Mucosa of descending colon (tissue), 3 donors: ENCODE measurements around the gene DCT. TPM values are rescaled to one million over a fixed set of nuclear protein-coding genes. Genes with fewer than 3 reads are reported as not detected.

Experiments
- ATAC-seq: fragments of 200-7000 bp; cut with Tn5 transposase; one replicate; pipeline ENCODE4 v1.9.1; 2020; ENCODE audit warnings: mild to moderate bottlenecking, moderate library complexity
- DNase-seq, 3 donors: peaks; one replicate each; pipeline ENCODE4 v3.0.0-alpha.2; 2020
- H3K36me3 ChIP-seq: fragments of 200-600 bp; one replicate; pipeline ENCODE4 v1.8.0; 2021; ENCODE audit warnings: low read depth, mild to moderate bottlenecking
- H3K4me1 ChIP-seq: fragments of 200-600 bp; one replicate; pipeline ENCODE4 v1.8.0; 2021; ENCODE audit warnings: low read depth, mild to moderate bottlenecking
- H3K4me3 ChIP-seq: fragments of 200-600 bp; one replicate; pipeline ENCODE4 v1.8.0; 2021; ENCODE audit warnings: mild to moderate bottlenecking
- H3K9me3 ChIP-seq: fragments of 200-600 bp; one replicate; pipeline ENCODE4 v1.8.0; 2021; ENCODE audit warnings: mild to moderate bottlenecking
- CTCF ChIP-seq: fragments of 200-600 bp; IDR thresholded peaks from one replicate; pipeline ENCODE4 v1.8.0; 2022; ENCODE audit warnings: antibody characterized with exemption, mild to moderate bottlenecking
- intact Hi-C, 2 donors: fragments of 100-400 bp; cut with DNase I in 1 of 2; cut with micrococcal nuclease in 1 of 2; formaldehyde crosslinking; loops; one replicate each; pipeline versions ENCODE4 v1.11.0 to v1.11.1; 2022; cut with DNase I, micrococcal nuclease
- total RNA-seq, 3 donors: library from RNA; stranded (reverse); fragmentation: NEBNext Ultra II Directional in 2 of 3; extraction: Animal tissue kit (Norgen Biotek cat#: 25700) in 2 of 3; gene quantifications; one replicate each; pipeline versions ENCODE4 v1.2.1 to v1.2.4, GENCODE V29; 2021 to 2023
- donor health status: DM: no; HTN: no; CAD: no; lungs with moderate emphysema.
- donor health status: DM: no; HTN: no; CAD: no.
- donor health status: DM: no; HTN: yes; CAD: no.

The DCT gene
- total RNA-seq, 3 donors from 2014 or later = 0.10 to 0.95 TPM; not detected in 1

DNA sequence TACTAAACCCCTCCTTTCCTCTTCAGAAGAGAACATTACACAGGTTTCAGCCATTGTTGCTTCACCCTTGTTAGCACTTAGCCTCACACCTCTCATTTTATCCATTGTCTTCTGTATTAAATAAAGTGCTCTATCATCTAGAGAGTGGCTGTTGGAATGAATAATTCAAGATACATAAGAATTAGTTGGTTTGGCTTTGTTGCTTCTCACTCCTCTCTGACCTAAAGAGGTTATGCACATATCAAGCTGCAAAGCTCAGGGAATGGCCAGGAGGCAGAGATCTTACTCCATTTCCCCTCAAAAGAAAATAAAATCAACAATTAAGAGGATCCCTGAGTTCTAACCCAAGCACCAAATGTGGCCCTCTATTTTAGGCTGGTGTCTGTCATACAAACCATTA, 79.7 kb downstream of the DCT start:
- no peak for TF ChIP-seq CTCF
- Histone ChIP-seq H3K4me3 (no peak overlapping the region), H3K9me3 (no peaks in the 10 kb centered on the region), H3K4me1 (no peaks in the 10 kb centered on the region), H3K36me3 (no peaks in the 10 kb centered on the region)
- intact Hi-C loops = no loop called here
- ATAC-seq (no peak), DNase-seq (no peak)

DNA sequence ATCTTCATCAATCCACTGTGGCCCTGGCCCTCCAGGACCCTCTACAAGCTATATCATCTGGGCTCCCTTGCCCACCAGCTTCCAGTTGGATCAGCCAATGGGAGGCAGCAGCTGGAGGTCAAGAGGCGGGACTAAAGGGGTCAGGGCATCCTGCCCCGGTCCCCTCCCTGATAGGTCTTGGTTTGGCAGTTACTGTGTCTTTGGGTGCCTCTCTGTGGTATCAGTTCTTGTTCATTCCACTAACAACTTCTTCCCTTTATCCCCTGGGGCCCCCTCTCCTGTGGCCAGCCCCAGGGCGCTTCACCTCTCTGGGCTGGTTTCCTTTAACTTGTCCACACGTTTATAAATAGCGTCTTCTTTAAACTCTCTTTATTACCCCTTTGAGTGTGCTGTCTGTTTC, 83.6 kb downstream of the DCT start:
- Histone ChIP-seq H3K4me3 (no peak overlapping the region), H3K4me1 (no peaks in the 10 kb centered on the region), H3K36me3 (no peaks in the 10 kb centered on the region), H3K9me3 (no peaks in the 10 kb centered on the region)
- intact Hi-C loops = no loop called here
- DNase-seq = no peak
- no peak for TF ChIP-seq CTCF
- ATAC-seq = no peak

- intact Hi-C loops = no loop called here
- no peak for DNase-seq
- Histone ChIP-seq H3K4me3 (no peak overlapping the region), H3K36me3 (no peaks in the 10 kb centered on the region), H3K9me3 (no peaks in the 10 kb centered on the region), H3K4me1 (no peaks in the 10 kb centered on the region)
- TF ChIP-seq CTCF = no peak
- no peak for ATAC-seq
These were observed 84.8 kb downstream of the DCT start for GRCh38 chr13:94394723-94395122.

- no peaks in the 10 kb centered on the region for H3K4me1 ChIP-seq
- no peaks in the 10 kb centered on the region for H3K9me3 ChIP-seq
- DNase-seq (no peak), ATAC-seq (no peak)
- intact Hi-C loops = no loop called here
- no peaks in the 10 kb centered on the region for H3K36me3 ChIP-seq
- no peak for TF ChIP-seq CTCF
- H3K4me3 ChIP-seq = no peak overlapping the region
These were observed 88.6 kb downstream of the DCT start for GRCh38 chr13:94390881-94391280.

DNA sequence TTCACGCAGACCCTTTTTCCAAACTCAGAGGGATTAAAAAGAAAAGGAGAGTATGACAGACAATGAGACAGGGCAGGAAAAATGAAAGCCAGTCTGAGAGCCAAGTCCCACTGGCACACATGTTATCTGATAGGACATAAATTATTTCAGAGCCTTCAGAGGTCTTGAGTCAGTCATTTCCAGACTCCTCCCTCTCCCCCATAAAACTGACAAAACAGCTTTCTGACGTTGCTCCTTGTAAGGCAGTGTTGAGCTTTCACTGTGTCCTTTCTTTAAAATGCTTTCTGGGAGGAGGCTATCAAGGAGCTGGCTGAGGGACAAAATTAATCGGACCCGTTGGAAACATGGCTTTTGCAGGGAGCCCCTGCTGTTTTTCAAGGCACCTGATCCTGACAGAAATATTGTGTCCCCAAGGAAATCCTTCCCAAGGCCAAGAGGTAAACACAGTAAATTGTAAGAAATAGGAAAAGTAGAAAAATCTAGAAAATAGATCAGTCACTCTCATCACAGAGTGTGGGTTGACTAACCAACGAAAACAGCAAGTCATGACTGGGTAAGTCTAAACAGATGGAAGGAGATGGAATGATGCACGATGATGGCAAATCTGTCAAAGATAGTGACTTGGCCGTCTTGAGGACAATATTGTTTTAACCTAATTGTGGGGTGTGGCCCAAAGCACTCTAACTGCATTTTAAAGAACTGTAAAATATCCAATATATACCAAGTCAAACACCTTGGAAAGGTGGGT, 89.7 kb downstream of the DCT start:
- Histone ChIP-seq H3K4me1 (no peaks in the 10 kb centered on the region), H3K9me3 (no peaks in the 10 kb centered on the region), H3K36me3 (no peaks in the 10 kb centered on the region), H3K4me3 (no peak overlapping the region)
- intact Hi-C loops = no loop called here
- ATAC-seq (no peak), DNase-seq (no peak)
- TF ChIP-seq CTCF = no peak

DNA sequence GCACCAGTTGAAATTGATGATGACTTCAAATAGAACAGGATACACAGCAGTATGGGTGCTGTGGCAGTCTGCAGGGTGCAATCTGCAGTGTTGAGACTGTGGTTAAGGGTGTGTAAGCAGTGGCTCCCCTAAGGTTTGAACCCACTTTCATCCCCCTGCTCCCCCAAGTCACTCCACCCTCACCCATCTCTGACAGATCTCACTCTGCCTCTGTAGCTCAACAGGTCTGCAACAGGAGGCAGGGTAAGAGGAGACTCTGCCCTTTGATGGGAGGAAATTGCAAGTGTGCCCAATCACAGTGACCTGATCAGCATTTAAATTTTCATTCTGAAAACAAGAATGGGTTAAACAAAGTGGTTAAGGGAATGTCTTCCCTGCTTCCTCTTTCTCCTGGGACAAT, 92.4 kb downstream of the DCT start:
- Histone ChIP-seq H3K4me3 (no peak overlapping the region), H3K36me3 (no peaks in the 10 kb centered on the region), H3K9me3 (no peaks in the 10 kb centered on the region), H3K4me1 (no peaks in the 10 kb centered on the region)
- no peak for TF ChIP-seq CTCF
- ATAC-seq (no peak), DNase-seq (no peak)
- intact Hi-C loops = no loop called here
